GM12891 (cell line): ENCODE results near the gene FOSL2.

Experiments used
- POLR2A ChIP-seq: IDR thresholded peaks from 2 replicates; pipeline ENCODE4 v1.6.1; 2011; ENCODE audit warnings: low read depth, low read length, control low read depth
- SPI1 ChIP-seq: IDR thresholded peaks from 2 replicates; pipeline ENCODE4 v1.6.1; 2011; ENCODE audit warnings: low read depth, low read length, control low read depth

- no peak for TF ChIP-seq POLR2A
- no peak for TF ChIP-seq SPI1
Measured at GRCh38 chr2:28433215-28433614, 40.6 kb downstream of the FOSL2 start.
